ENCODE measurements around the gene KLHDC8B.

DNA sequence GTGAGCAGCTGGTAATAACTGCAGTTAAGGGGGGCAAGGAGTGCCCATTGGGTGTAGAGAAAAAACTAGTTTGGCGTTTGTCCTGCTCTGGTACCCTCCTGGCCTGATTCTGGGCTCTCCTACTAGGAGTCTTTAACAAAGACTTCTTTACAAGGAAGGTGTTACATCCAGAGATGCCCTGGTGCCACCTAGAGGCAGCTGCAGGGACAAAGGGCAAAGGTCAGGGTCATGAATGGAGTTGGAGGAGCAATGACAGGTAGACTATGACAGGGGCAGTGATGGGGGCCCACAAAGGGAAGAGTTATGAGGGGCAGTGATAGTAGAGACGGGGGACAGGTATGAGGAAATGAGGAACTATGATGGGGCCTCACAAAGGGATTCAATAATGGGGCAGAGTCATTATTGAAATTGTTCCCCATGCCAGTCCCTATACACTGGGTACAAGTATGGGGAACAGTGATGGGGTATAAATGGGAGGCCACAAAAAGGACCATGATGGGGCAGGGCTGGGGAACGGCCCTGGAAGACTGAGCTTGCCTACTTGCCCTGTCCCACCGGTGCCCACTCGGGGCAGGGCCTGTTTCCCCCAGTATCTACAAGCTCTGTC, 13.2 kb upstream of the KLHDC8B start:
- TF ChIP-seq, protein P1, sequence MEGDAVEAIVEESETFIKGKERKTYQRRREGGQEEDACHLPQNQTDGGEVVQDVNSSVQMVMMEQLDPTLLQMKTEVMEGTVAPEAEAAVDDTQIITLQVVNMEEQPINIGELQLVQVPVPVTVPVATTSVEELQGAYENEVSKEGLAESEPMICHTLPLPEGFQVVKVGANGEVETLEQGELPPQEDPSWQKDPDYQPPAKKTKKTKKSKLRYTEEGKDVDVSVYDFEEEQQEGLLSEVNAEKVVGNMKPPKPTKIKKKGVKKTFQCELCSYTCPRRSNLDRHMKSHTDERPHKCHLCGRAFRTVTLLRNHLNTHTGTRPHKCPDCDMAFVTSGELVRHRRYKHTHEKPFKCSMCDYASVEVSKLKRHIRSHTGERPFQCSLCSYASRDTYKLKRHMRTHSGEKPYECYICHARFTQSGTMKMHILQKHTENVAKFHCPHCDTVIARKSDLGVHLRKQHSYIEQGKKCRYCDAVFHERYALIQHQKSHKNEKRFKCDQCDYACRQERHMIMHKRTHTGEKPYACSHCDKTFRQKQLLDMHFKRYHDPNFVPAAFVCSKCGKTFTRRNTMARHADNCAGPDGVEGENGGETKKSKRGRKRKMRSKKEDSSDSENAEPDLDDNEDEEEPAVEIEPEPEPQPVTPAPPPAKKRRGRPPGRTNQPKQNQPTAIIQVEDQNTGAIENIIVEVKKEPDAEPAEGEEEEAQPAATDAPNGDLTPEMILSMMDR (IDR thresholded peaks at IDR 0.05): peak; percentile 36
- TF ChIP-seq CREB1 (CRISPR knock-in tag; IDR thresholded peaks at IDR 0.05) (no peak), CREM (CRISPR knock-in tag; IDR thresholded peaks at IDR 0.05) (no peak), NFYB (CRISPR knock-in tag; conservative IDR thresholded peaks at IDR 0.05; ENCODE audit: low read depth) (no peak), ZNF423 (CRISPR knock-in tag; IDR thresholded peaks at IDR 0.05) (no peak), RORB (CRISPR knock-in tag; IDR thresholded peaks at IDR 0.05) (no peak), ETV6 (CRISPR knock-in tag; IDR thresholded peaks at IDR 0.05) (no peak)
